CD4-positive, alpha-beta T cell treated with Interleukin-17A for 1 hour (primary cell): ENCODE results near the gene PRAMEF18.
"Not testable (repeated sequence)": the region's sequence is repeated elsewhere in the genome, so short reads cannot be mapped to it uniquely, and the experiment has no call there.

Source experiments
- DNase-seq: peaks from one replicate; pipeline ENCODE4 v3.0.0-alpha.2; 2020

The PRAMEF18 gene

GRCh38 chr1:13225675-13226204 lies at the start of gene PRAMEF18:
PRAMEF18 (minus strand) TSS chr1:13226154; CDS start chr1:13226106, 48 bp downstream.
- not testable (repeated sequence) for DNase-seq

- DNase-seq = not testable (repeated sequence)
Measured at GRCh38 chr1:13265124-13265523, 39.2 kb upstream of the PRAMEF18 start.

GRCh38 chr1:13253898-13254297 lies 27.9 kb upstream of the PRAMEF18 start, which contains the start of gene PRAMEF5:
PRAMEF5 (plus strand) TSS chr1:13254198; CDS start chr1:13259269, 5,071 bp downstream.
- not testable (repeated sequence) for DNase-seq

- not testable (repeated sequence) for DNase-seq
Measured at GRCh38 chr1:13247122-13247521, 21.2 kb upstream of the PRAMEF18 start.

- not testable (repeated sequence) for DNase-seq
Measured at GRCh38 chr1:13246554-13246871, 20.6 kb upstream of the PRAMEF18 start.

- DNase-seq = not testable (repeated sequence)
Measured at GRCh38 chr1:13245841-13246553, 20.0 kb upstream of the PRAMEF18 start.

GRCh38 chr1:13243536-13244263 lies 17.7 kb upstream of the PRAMEF18 start:
- not testable (repeated sequence) for DNase-seq

GRCh38 chr1:13239633-13240032 lies 13.7 kb upstream of the PRAMEF18 start:
- not testable (repeated sequence) for DNase-seq

- DNase-seq = not testable (repeated sequence)
Measured at GRCh38 chr1:13237572-13237971, 11.6 kb upstream of the PRAMEF18 start.

GRCh38 chr1:13234057-13234456 lies 8.1 kb upstream of the PRAMEF18 start:
- DNase-seq = not testable (repeated sequence)

- not testable (repeated sequence) for DNase-seq
Measured at GRCh38 chr1:13232056-13232455, 6.1 kb upstream of the PRAMEF18 start.

- DNase-seq = not testable (repeated sequence)
Measured at GRCh38 chr1:13231061-13231750, 5.3 kb upstream of the PRAMEF18 start.

- DNase-seq = not testable (repeated sequence)
Measured at GRCh38 chr1:13230601-13231000, 4.6 kb upstream of the PRAMEF18 start.

GRCh38 chr1:13230096-13230495 lies 4.1 kb upstream of the PRAMEF18 start:
- DNase-seq = not testable (repeated sequence)

- peak; percentile 19 for DNase-seq
Measured at GRCh38 chr1:13228343-13228781, 2.4 kb upstream of the PRAMEF18 start.

- not testable (repeated sequence) for DNase-seq
Measured at GRCh38 chr1:13227271-13228055, 1.5 kb upstream of the PRAMEF18 start.

GRCh38 chr1:13224480-13225060 lies 1.4 kb downstream of the PRAMEF18 start:
- DNase-seq = no peak

GRCh38 chr1:13222788-13223187 lies 3.2 kb downstream of the PRAMEF18 start:
- not testable (repeated sequence) for DNase-seq

GRCh38 chr1:13219203-13219602 lies 6.8 kb downstream of the PRAMEF18 start:
- not testable (repeated sequence) for DNase-seq

- DNase-seq = not testable (repeated sequence)
Measured at GRCh38 chr1:13216619-13217018, 9.3 kb downstream of the PRAMEF18 start.

GRCh38 chr1:13208712-13209111 lies 17.2 kb downstream of the PRAMEF18 start:
- DNase-seq = not testable (repeated sequence)

- DNase-seq = not testable (repeated sequence)
Measured at GRCh38 chr1:13201309-13201708, 24.6 kb downstream of the PRAMEF18 start, which contains the start of gene PRAMEF13. PRAMEF13 (minus strand) TSS chr1:13201409; CDS start chr1:13199589, 1,820 bp downstream.
